A673 (cell line): Measurements from ENCODE around the gene TADA3. TPM values are rescaled to one million over a fixed set of nuclear protein-coding genes. Genes with fewer than 3 reads are reported as not detected.

ENCODE experiments used
- Bru-seq: library from RNA; stranded (reverse); fragments of 400-500 nt; gene quantifications from one replicate; lab custom pipeline; 2021; lab: Mats Ljungman, UMichigan
- BruChase-seq, 2 experiments: library from RNA; stranded (reverse); fragments of 400-500 nt; gene quantifications; one replicate each; lab custom pipeline; 2021; lab: Mats Ljungman, UMichigan
- BruUV-seq: library from RNA; stranded (reverse); fragments of 400-500 nt; replicated peaks from 2 replicates; lab custom pipeline; 2021; lab: Mats Ljungman, UMichigan
- CTCF ChIA-PET: fragments of 300-600 bp; sonication (Branson Sonifier 250); formaldehyde crosslinking; loops from one replicate; lab custom pipeline; 2022; ENCODE audit warnings: antibody characterized with exemption; lab: Charles Lee
- POLR2A ChIA-PET: fragments of 300-600 bp; sonication (Branson Sonifier 250); formaldehyde crosslinking; loops from one replicate; lab custom pipeline; 2022; ENCODE audit warnings: antibody characterized with exemption; ENCODE audit not compliant: low non-redundant PET; lab: Charles Lee
- DNase-seq: peaks from one replicate; pipeline ENCODE4 v3.0.0-alpha.2; 2015; ENCODE audit warnings: low spot score
- H3K27ac ChIP-seq: fragments of 200-600 bp; sonication (generic); 2 replicates; pipeline ENCODE4 v1.5.1; 2016; ENCODE audit warnings: mixed run types, low read depth, mild to moderate bottlenecking, mixed read lengths, antibody characterized with exemption, low read length; ENCODE audit not compliant: poor library complexity, severe bottlenecking
- H3K27me3 ChIP-seq: fragments of 200-600 bp; sonication (generic); replicated peaks from 2 replicates; pipeline ENCODE4 v1.6.1; 2017; ENCODE audit warnings: mixed run types, low read depth, mild to moderate bottlenecking, mixed read lengths, antibody characterized with exemption, low read length; ENCODE audit not compliant: insufficient read depth, poor library complexity
- H3K36me3 ChIP-seq: fragments of 200-600 bp; sonication (generic); 2 replicates; pipeline ENCODE4 v1.6.1; 2016; ENCODE audit warnings: mixed run types, mild to moderate bottlenecking, mixed read lengths, antibody characterized with exemption, low read length; ENCODE audit not compliant: insufficient read depth, poor library complexity, severe bottlenecking
- H3K4me1 ChIP-seq: fragments of 200-600 bp; sonication (generic); 2 replicates; pipeline ENCODE4 v1.6.1; 2017; ENCODE audit warnings: mixed run types, mild to moderate bottlenecking, mixed read lengths, antibody characterized with exemption, low read length; ENCODE audit not compliant: insufficient read depth, poor library complexity, severe bottlenecking
- H3K4me3 ChIP-seq: fragments of 200-600 bp; sonication (generic); 2 replicates; pipeline ENCODE4 v1.5.1; 2016; ENCODE audit warnings: low read depth, mixed run types, mild to moderate bottlenecking, mixed read lengths, low read length; ENCODE audit not compliant: poor library complexity, severe bottlenecking
- H3K9me3 ChIP-seq: fragments of 200-600 bp; sonication (generic); 2 replicates; pipeline ENCODE4 v1.6.1; 2016; ENCODE audit warnings: mixed run types, low read depth, mild to moderate bottlenecking, mixed read lengths, antibody characterized with exemption, low read length; ENCODE audit not compliant: poor library complexity, severe bottlenecking
- EZH2 ChIP-seq: fragments of 200-600 bp; sonication (generic); IDR thresholded peaks from 2 replicates; pipeline ENCODE4 v1.6.1; 2017; ENCODE audit warnings: borderline replicate concordance, low read depth, mild to moderate bottlenecking, mixed read lengths, antibody characterized with exemption, low read length; ENCODE audit not compliant: poor library complexity, severe bottlenecking
- intact Hi-C: fragments of 100-400 bp; cut with micrococcal nuclease; formaldehyde crosslinking; loops from one replicate; pipeline ENCODE4 v1.10.0; 2022; ENCODE audit not compliant: unreplicated experiment
- long read RNA-seq: library from polyadenylated mRNA; stranded (forward); transcript quantifications from one replicate; pipeline ENCODE4 v2.0.0, GENCODE V29; 2022
- total RNA-seq: library from RNA; stranded (reverse); gene quantifications from 2 replicates; pipeline ENCODE4 v1.2.3, GENCODE V29; 2021
- TF ChIP-seq, protein P1 (sequence below): fragments of 300-800, 200-600 bp; sonication (generic); conservative IDR thresholded peaks from 2 replicates; pipeline ENCODE4 v1.5.1; 2017; ENCODE audit warnings: low read depth, mild to moderate bottlenecking, antibody characterized with exemption, low read length, moderate library complexity, mixed read lengths

Gene TADA3, protein sequence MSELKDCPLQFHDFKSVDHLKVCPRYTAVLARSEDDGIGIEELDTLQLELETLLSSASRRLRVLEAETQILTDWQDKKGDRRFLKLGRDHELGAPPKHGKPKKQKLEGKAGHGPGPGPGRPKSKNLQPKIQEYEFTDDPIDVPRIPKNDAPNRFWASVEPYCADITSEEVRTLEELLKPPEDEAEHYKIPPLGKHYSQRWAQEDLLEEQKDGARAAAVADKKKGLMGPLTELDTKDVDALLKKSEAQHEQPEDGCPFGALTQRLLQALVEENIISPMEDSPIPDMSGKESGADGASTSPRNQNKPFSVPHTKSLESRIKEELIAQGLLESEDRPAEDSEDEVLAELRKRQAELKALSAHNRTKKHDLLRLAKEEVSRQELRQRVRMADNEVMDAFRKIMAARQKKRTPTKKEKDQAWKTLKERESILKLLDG
- total RNA-seq (46.1 and 49.6 TPM in 2 replicates), Bru-seq, nascent RNA (percentile 67 among the genes with signal in this experiment), BruChase-seq, experiment 1, labeled RNA remaining after a 2-hour chase (percentile 57 among the genes with signal in this experiment), BruChase-seq, experiment 2, labeled RNA remaining after a 6-hour chase (percentile 71 among the genes with signal in this experiment)
- long read RNA-seq, transcript TADA3-201 (9 exons, 2,355 nt), result major isoform, 112 of 130 reads
- long read RNA-seq, partial matches to known transcripts, result 8 of 130 reads
- long read RNA-seq, other reads (novel, unspliced or antisense), result 6 of 130 reads

GRCh38 chr3:9792405-9793160 lies at the start of gene TADA3, which contains the start of gene ARPC4:
TSS of gene TADA3 (minus strand) at chr3:9792473. CDS start at chr3:9791466, 1,007 bp downstream.
TSS of gene ARPC4 (plus strand) at chr3:9793082. CDS start at chr3:9793122, 40 bp downstream.
- ChIA-PET POLR2A (interaction anchor here (0.5 to 0.7 kb wide), 4 partner anchors 39 to 588 kb away, joined by 3 to 6 read pairs (median 4); no protein-coding TSS in a partner anchor), CTCF (interaction anchor here (0.5 kb wide), 1 partner anchor 128 kb away, joined by 9 read pairs; no protein-coding TSS in a partner anchor)
- peak within 1 kb of the TSS; percentile 99 for H3K27ac ChIP-seq
- H3K27me3 ChIP-seq, result no peaks in the 10 kb centered on the region
- H3K4me3 ChIP-seq, result peak within 1 kb of the TSS; percentile 99
- peaks cover 19% of the 10 kb centered on the region for H3K36me3 ChIP-seq
- peak; percentile 97 for DNase-seq
- H3K4me1 ChIP-seq, result peaks cover 17% of the 10 kb centered on the region
- no peaks in the 10 kb centered on the region for H3K9me3 ChIP-seq
- TF ChIP-seq EZH2, result no peak
- TF ChIP-seq, protein P1, sequence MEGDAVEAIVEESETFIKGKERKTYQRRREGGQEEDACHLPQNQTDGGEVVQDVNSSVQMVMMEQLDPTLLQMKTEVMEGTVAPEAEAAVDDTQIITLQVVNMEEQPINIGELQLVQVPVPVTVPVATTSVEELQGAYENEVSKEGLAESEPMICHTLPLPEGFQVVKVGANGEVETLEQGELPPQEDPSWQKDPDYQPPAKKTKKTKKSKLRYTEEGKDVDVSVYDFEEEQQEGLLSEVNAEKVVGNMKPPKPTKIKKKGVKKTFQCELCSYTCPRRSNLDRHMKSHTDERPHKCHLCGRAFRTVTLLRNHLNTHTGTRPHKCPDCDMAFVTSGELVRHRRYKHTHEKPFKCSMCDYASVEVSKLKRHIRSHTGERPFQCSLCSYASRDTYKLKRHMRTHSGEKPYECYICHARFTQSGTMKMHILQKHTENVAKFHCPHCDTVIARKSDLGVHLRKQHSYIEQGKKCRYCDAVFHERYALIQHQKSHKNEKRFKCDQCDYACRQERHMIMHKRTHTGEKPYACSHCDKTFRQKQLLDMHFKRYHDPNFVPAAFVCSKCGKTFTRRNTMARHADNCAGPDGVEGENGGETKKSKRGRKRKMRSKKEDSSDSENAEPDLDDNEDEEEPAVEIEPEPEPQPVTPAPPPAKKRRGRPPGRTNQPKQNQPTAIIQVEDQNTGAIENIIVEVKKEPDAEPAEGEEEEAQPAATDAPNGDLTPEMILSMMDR, result no peak
- no TSS peak for BruUV-seq
- intact Hi-C loops, result loop anchor here (2.0 kb wide), 1 partner anchor 396 kb away; the partner anchor contains the start of gene SETD5

GRCh38 chr3:9841015-9841414 lies 48.7 kb upstream of the TADA3 start:
- ChIA-PET CTCF (no interaction called here), POLR2A (no interaction called here)
- Histone ChIP-seq H3K9me3 (no peaks in the 10 kb centered on the region), H3K4me3 (no peak overlapping the region), H3K27ac (no peak overlapping the region), H3K27me3 (no peaks in the 10 kb centered on the region), H3K36me3 (peaks cover 26% of the 10 kb centered on the region), H3K4me1 (no peaks in the 10 kb centered on the region)
- no peak for DNase-seq
- TF ChIP-seq EZH2, result no peak
- TF ChIP-seq, protein P1, result no peak
- intact Hi-C loops, result no loop called here
- BruUV-seq, result no TSS peak

DNA sequence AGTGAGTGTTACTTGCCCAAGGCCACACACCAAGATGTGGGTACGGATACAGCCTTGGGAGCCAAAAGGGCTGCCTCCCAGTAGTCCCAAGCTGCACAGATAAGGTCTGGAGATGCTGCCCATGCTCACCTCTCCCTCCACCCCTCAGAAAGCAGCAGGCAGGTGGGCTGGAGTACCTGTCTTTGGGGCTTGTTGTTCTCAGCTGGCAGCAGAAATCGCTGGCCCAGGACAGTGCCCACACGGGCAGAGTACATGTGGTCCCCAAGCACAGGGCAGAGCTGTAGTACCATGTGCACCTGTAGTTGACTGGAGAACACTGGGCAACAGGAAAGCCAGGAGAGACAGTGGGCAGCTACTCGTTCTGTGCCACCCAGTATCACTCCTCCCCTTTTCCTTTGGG lies 46.6 kb upstream of the TADA3 start:
- H3K4me1 ChIP-seq, result no peaks in the 10 kb centered on the region
- BruUV-seq, result no TSS peak

More for the DNA sequence above, 46.6 kb upstream of the TADA3 start:
- H3K27me3 ChIP-seq, result no peaks in the 10 kb centered on the region
- intact Hi-C loops, result no loop called here
- DNase-seq, result no peak
- H3K36me3 ChIP-seq, result peaks cover 26% of the 10 kb centered on the region
- no peak overlapping the region for H3K4me3 ChIP-seq
- no peaks in the 10 kb centered on the region for H3K9me3 ChIP-seq
- no peak overlapping the region for H3K27ac ChIP-seq
- no peak for TF ChIP-seq EZH2
- TF ChIP-seq, protein P1, result no peak
- CTCF ChIA-PET, result no interaction called here
- POLR2A ChIA-PET, result no interaction called here
